ENCODE data around the gene LMX1A. TPM values are rescaled to one million over a fixed set of nuclear protein-coding genes. Genes with fewer than 3 reads are reported as not detected.

LMX1A gene
- total RNA-seq, 2 donors from 2014 or later: 0.28 TPM; not detected in 1

DNA sequence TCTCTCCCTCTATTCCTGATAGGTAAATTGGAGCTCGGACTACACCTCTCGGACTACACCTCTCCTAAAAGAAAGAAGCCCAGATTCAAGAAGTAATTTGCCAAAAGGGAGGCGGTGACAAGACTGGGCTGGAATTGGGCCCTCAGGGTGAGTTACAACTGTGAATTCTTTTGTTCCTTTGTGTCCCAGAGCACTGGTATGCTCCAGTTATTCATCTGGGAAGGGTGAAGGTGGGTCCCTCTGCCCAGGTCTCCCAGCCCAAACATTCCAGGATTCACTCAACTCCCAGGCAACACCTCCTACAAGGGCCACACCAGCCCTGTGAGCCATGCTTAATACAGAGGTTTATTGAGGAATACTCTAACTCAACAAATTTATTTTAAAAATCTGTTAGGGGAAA, 69.2 kb downstream of the LMX1A start:
- H3K4me3 ChIP-seq: no peak overlapping the region
- no peaks in the 10 kb centered on the region for H3K9me3 ChIP-seq
- H3K36me3 ChIP-seq: no peaks in the 10 kb centered on the region
- no peak for DNase-seq (ENCODE audit: low spot score)
- intact Hi-C loops (cut with DNase I): no loop called here
- H3K27ac ChIP-seq: no peak overlapping the region
- no peak for TF ChIP-seq POLR2A (IDR thresholded peaks at IDR 0.05)
- no peak for TF ChIP-seq POLR2AphosphoS5 (IDR thresholded peaks at IDR 0.05)
- TF ChIP-seq, protein P1, sequence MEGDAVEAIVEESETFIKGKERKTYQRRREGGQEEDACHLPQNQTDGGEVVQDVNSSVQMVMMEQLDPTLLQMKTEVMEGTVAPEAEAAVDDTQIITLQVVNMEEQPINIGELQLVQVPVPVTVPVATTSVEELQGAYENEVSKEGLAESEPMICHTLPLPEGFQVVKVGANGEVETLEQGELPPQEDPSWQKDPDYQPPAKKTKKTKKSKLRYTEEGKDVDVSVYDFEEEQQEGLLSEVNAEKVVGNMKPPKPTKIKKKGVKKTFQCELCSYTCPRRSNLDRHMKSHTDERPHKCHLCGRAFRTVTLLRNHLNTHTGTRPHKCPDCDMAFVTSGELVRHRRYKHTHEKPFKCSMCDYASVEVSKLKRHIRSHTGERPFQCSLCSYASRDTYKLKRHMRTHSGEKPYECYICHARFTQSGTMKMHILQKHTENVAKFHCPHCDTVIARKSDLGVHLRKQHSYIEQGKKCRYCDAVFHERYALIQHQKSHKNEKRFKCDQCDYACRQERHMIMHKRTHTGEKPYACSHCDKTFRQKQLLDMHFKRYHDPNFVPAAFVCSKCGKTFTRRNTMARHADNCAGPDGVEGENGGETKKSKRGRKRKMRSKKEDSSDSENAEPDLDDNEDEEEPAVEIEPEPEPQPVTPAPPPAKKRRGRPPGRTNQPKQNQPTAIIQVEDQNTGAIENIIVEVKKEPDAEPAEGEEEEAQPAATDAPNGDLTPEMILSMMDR (IDR thresholded peaks at IDR 0.05): no peak
- WGBS: 56% methylated on average over 3 of the region's 3 CpGs
- H3K27me3 ChIP-seq (replicated peaks; ENCODE audit: insufficient read depth): no peaks in the 10 kb centered on the region
- H3K4me1 ChIP-seq (replicated peaks): no peaks in the 10 kb centered on the region

DNA sequence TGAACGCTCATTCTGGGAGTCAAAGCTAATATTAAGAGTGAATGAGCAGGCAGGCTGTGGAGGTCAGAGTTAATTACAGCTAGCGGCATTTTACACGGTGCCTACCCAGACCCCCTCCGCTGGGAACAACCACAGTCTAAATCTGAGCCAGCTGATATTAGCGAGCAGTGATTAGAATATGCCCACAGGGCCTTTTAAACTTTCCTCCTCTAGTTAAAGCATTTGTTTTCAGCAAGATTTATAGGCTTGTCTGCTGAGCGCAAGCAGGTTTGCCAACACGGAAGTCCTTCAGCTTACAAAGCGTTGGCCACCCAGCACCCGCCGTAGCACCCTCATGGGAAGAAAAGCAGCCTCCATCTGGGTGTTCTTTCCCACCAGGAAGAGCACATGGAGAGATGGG, 72.1 kb downstream of the LMX1A start:
- 15% methylated on average over 10 of the region's 10 CpGs for WGBS
- no peaks in the 10 kb centered on the region for H3K9me3 ChIP-seq
- no peak overlapping the region for H3K27ac ChIP-seq
- TF ChIP-seq POLR2A (IDR thresholded peaks at IDR 0.05) (no peak), POLR2AphosphoS5 (IDR thresholded peaks at IDR 0.05) (peak; percentile 72)
- H3K4me3 ChIP-seq: no peak overlapping the region
- DNase-seq (ENCODE audit: low spot score): peak; percentile 61
- H3K27me3 ChIP-seq (replicated peaks; ENCODE audit: insufficient read depth): no peaks in the 10 kb centered on the region
- H3K36me3 ChIP-seq: no peaks in the 10 kb centered on the region
- no peaks in the 10 kb centered on the region for H3K4me1 ChIP-seq (replicated peaks)
- intact Hi-C loops (cut with DNase I): no loop called here

DNA sequence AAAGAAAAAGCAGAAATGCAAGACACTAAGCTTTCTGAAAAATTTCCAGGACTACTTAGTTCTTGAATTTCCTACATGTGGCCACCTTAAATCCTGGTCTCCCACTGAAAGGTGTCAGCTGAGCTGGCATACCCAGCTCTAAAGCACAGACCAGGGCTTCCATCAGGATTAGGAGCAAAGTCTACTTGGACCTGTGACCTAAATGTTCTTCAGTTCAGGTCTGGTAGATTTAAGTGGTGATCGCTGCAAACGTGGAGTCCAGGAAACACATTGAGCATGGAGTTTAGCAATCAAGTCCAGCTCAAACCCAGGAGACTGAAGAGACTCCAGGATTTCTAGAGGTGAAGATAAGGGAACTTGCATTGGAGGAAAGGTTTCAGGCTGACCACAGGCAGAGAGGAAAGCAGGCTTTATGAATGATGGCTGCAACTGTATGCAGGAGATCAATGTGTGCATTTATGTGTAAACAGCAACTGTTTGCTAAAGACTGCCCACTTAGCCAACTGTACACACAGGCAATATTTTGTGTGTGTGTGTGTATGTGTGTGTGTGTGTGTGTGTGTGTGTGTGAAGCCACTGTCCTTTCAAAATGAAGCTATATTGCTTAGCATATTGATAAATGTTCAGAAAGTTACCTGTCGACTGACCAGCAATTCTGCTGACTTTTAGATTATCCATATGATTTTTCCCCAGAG, 75.2 kb downstream of the LMX1A start:
- WGBS: 87% methylated on average over 3 of the region's 3 CpGs

DNA sequence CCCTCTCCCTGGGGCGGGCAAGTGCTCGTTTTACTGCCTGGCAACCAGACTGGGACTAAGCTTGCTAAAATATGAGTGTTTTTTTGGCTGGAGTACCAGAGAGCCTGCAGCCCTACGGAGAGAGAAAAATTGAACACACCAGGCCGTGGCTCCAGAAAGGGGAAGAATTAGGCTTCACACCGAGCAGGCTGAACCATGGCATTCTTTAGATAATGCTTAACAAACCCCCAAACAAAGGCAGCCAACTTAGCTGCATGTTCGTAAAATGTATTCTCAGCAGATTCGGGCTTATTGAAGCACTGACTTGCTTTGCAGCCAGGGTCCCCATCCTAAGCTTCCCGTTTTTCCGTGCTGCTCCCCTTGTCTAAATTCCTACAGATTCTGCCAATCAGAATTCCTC, 76.6 kb downstream of the LMX1A start:
- WGBS: 47% methylated on average over 9 of the region's 9 CpGs
- H3K9me3 ChIP-seq: no peaks in the 10 kb centered on the region
- no peak overlapping the region for H3K4me3 ChIP-seq
- H3K36me3 ChIP-seq: no peaks in the 10 kb centered on the region
- H3K27ac ChIP-seq: no peak overlapping the region
- intact Hi-C loops (cut with DNase I): no loop called here
- H3K4me1 ChIP-seq (replicated peaks): no peaks in the 10 kb centered on the region
- H3K27me3 ChIP-seq (replicated peaks; ENCODE audit: insufficient read depth): no peaks in the 10 kb centered on the region
- no peak for DNase-seq (ENCODE audit: low spot score)
- TF ChIP-seq POLR2AphosphoS5 (IDR thresholded peaks at IDR 0.05) (no peak), POLR2A (IDR thresholded peaks at IDR 0.05) (no peak)
- TF ChIP-seq, protein P1 (IDR thresholded peaks at IDR 0.05): no peak

More for the DNA sequence above, 75.2 kb downstream of the LMX1A start:
- Histone ChIP-seq H3K9me3 (no peaks in the 10 kb centered on the region), H3K4me3 (no peak overlapping the region), H3K36me3 (no peaks in the 10 kb centered on the region), H3K4me1 (replicated peaks) (no peaks in the 10 kb centered on the region), H3K27ac (no peak overlapping the region), H3K27me3 (replicated peaks; ENCODE audit: insufficient read depth) (no peaks in the 10 kb centered on the region)
- intact Hi-C loops (cut with DNase I): no loop called here
- peak; percentile 18 for TF ChIP-seq POLR2AphosphoS5 (IDR thresholded peaks at IDR 0.05)
- no peak for TF ChIP-seq POLR2A (IDR thresholded peaks at IDR 0.05)
- TF ChIP-seq, protein P1 (IDR thresholded peaks at IDR 0.05): no peak
- no peak for DNase-seq (ENCODE audit: low spot score)

DNA sequence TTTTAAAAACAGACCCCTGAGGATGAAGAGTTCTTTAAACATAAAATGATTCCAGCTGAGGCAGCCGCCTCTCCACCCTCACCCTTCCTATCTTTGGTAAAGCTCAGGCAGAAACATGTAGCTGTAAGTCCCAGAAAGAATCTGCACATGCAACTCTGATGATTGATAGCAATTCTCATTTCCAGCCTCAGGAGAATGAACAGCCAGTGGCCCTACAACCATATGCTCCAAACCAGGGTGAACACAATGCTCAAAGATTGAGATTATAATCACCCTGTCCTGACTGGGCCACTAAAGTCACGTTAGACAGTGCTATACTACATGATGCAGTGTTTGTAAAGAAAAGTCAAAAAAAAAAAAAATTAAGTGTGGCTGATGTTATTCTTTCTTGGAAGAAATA, 80.2 kb downstream of the LMX1A start:
- Histone ChIP-seq H3K27ac (no peak overlapping the region), H3K4me3 (no peak overlapping the region), H3K27me3 (replicated peaks; ENCODE audit: insufficient read depth) (no peaks in the 10 kb centered on the region), H3K9me3 (no peaks in the 10 kb centered on the region), H3K4me1 (replicated peaks) (no peaks in the 10 kb centered on the region), H3K36me3 (no peaks in the 10 kb centered on the region)
- WGBS: 43% methylated on average over 2 of the region's 2 CpGs
- DNase-seq (ENCODE audit: low spot score): no peak
- intact Hi-C loops (cut with DNase I): no loop called here
- TF ChIP-seq POLR2A (IDR thresholded peaks at IDR 0.05) (no peak), POLR2AphosphoS5 (IDR thresholded peaks at IDR 0.05) (no peak)
- TF ChIP-seq, protein P1 (IDR thresholded peaks at IDR 0.05): no peak

Data from prostate gland (tissue), 2 donors.